HL-60 (cell line): ENCODE results near the gene PLTP.

Source experiments
- DNase-seq, 2 experiments: peaks; one replicate each; pipeline ENCODE4 v3.0.0-alpha.2; 2010 to 2020; ENCODE audit warnings: low read depth in 1 of 2, low spot score in 1 of 2
- H3K27ac ChIP-seq: fragments of 250-450 bp; sonication (Bioruptor Pico); replicated peaks from 2 replicates; pipeline ENCODE4 v1.5.1; 2020; ENCODE audit warnings: mild to moderate bottlenecking, moderate library complexity
- H3K27me3 ChIP-seq: fragments of 250-450 bp; sonication (Bioruptor Pico); 2 replicates; pipeline ENCODE4 v1.5.1; 2021; ENCODE audit warnings: mild to moderate bottlenecking, moderate library complexity; ENCODE audit not compliant: insufficient read depth, poor library complexity, severe bottlenecking
- H3K4me3 ChIP-seq: replicated peaks from 2 replicates; pipeline ENCODE4 v1.5.1; 2011; ENCODE audit warnings: mild to moderate bottlenecking, control low read depth, low read length; ENCODE audit not compliant: insufficient read depth
- GABPA ChIP-seq: IDR thresholded peaks from 2 replicates; pipeline ENCODE4 v1.6.1; 2012; ENCODE audit warnings: low read depth
- POLR2AphosphoS5 ChIP-seq: IDR thresholded peaks from 2 replicates; pipeline ENCODE4 v1.6.1; 2012; ENCODE audit warnings: low read depth
- REST ChIP-seq: IDR thresholded peaks from 2 replicates; pipeline ENCODE4 v1.6.1; 2012; ENCODE audit warnings: low read depth; ENCODE audit not compliant: insufficient replicate concordance
- SPI1 ChIP-seq: IDR thresholded peaks from 2 replicates; pipeline ENCODE4 v1.6.1; 2012; ENCODE audit warnings: low read depth, mild to moderate bottlenecking, borderline replicate concordance
- TF ChIP-seq, protein P1 (sequence below): IDR thresholded peaks from one replicate; pipeline ENCODE4 v1.5.1; 2011; ENCODE audit warnings: low read length, control low read depth, inconsistent platforms; ENCODE audit not compliant: insufficient read depth

PLTP gene

GRCh38 chr20:45897692-45898091 lies 14.3 kb downstream of the PLTP start:
- H3K27me3 ChIP-seq = no peaks in the 10 kb centered on the region
- TF ChIP-seq SPI1 = no peak
- TF ChIP-seq POLR2AphosphoS5 = no peak
- no peak for TF ChIP-seq REST
- no peak for TF ChIP-seq GABPA
- TF ChIP-seq, protein P1, sequence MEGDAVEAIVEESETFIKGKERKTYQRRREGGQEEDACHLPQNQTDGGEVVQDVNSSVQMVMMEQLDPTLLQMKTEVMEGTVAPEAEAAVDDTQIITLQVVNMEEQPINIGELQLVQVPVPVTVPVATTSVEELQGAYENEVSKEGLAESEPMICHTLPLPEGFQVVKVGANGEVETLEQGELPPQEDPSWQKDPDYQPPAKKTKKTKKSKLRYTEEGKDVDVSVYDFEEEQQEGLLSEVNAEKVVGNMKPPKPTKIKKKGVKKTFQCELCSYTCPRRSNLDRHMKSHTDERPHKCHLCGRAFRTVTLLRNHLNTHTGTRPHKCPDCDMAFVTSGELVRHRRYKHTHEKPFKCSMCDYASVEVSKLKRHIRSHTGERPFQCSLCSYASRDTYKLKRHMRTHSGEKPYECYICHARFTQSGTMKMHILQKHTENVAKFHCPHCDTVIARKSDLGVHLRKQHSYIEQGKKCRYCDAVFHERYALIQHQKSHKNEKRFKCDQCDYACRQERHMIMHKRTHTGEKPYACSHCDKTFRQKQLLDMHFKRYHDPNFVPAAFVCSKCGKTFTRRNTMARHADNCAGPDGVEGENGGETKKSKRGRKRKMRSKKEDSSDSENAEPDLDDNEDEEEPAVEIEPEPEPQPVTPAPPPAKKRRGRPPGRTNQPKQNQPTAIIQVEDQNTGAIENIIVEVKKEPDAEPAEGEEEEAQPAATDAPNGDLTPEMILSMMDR = no peak
- H3K4me3 ChIP-seq = no peak overlapping the region
- no peak overlapping the region for H3K27ac ChIP-seq
- no peak for DNase-seq

- H3K4me3 ChIP-seq = no peak overlapping the region
- TF ChIP-seq REST (no peak), SPI1 (no peak), POLR2AphosphoS5 (no peak), GABPA (no peak)
- TF ChIP-seq, protein P1 = no peak
- no peaks in the 10 kb centered on the region for H3K27me3 ChIP-seq
- H3K27ac ChIP-seq = no peak overlapping the region
- DNase-seq = no peak
Measured at GRCh38 chr20:45897289-45897688, 14.7 kb downstream of the PLTP start.

DNA sequence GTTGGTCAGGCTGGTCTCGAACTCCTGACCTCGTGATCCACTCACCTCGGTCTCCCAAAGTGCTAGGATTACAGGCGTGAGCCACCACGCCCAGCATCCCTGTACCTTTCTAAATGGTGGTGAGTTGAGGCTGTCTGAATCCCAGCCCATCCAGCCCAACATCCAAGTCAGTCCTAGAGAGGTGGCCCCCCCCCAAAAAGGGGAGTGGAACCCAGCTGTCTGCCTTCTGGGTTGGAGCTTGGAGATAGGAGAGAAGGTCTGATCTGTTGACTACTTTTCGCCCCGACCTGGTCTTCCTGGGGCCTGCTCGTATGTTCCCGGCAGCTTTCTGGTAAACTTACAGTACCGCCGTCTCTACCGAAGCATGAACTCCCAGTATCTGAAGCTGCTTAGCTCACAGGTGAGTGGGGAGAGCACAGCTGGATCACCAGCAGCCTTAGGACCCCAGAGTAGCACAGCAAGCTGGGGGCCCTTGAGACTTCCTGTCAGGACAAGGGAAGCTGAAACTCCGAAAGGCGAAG lies 15.3 kb downstream of the PLTP start:
- DNase-seq = no peak
- Histone ChIP-seq H3K27ac (no peak overlapping the region), H3K4me3 (no peak overlapping the region), H3K27me3 (no peaks in the 10 kb centered on the region)
- TF ChIP-seq SPI1 (no peak), POLR2AphosphoS5 (no peak), GABPA (no peak), REST (no peak)
- TF ChIP-seq, protein P1 = no peak
